WI38 (cell line): Measurements from ENCODE around the gene DNAH10.

Source experiments
- H3K4me3 ChIP-seq: 2 replicates; pipeline ENCODE4 v1.5.1; 2011; ENCODE audit warnings: low read depth, mild to moderate bottlenecking, control low read depth, low read length
- CTCF ChIP-seq: IDR thresholded peaks from 2 replicates; pipeline ENCODE4 v1.5.1; 2012; ENCODE audit warnings: low read depth, mild to moderate bottlenecking, control low read depth, low read length

Gene DNAH10

GRCh38 chr12:123859035-123859434 lies 96.9 kb downstream of the DNAH10 start:
- TF ChIP-seq CTCF: no peak
- H3K4me3 ChIP-seq: no peak overlapping the region

- TF ChIP-seq CTCF: no peak
- H3K4me3 ChIP-seq: no peak overlapping the region
Observed at GRCh38 chr12:123860377-123860776, 98.3 kb downstream of the DNAH10 start.

- no peak for TF ChIP-seq CTCF
- H3K4me3 ChIP-seq: no peak overlapping the region
Observed at GRCh38 chr12:123861392-123861791, 99.3 kb downstream of the DNAH10 start.

- no peak overlapping the region for H3K4me3 ChIP-seq
- no peak for TF ChIP-seq CTCF
Observed at GRCh38 chr12:123867141-123867540, 105.0 kb downstream of the DNAH10 start.

GRCh38 chr12:123868791-123869190 lies 106.7 kb downstream of the DNAH10 start:
- H3K4me3 ChIP-seq: no peak overlapping the region
- no peak for TF ChIP-seq CTCF

- TF ChIP-seq CTCF: no peak
- H3K4me3 ChIP-seq: no peak overlapping the region
Observed at GRCh38 chr12:123873793-123874192, 111.7 kb downstream of the DNAH10 start.

GRCh38 chr12:123877968-123878367 lies 115.9 kb downstream of the DNAH10 start:
- H3K4me3 ChIP-seq: no peak overlapping the region
- no peak for TF ChIP-seq CTCF
